OCI-LY3 (cell line): ENCODE measurements around the gene STAM2.
"Not testable (repeated sequence)": the region's sequence is repeated elsewhere in the genome, so short reads cannot be mapped to it uniquely, and the experiment has no call there.

ENCODE experiments used
- H2AFZ ChIP-seq: fragments of 200-600, 300-600 bp; shearing (Covaris generic); 2 replicates; pipeline ENCODE4 v1.6.0; 2014; ENCODE audit warnings: antibody characterized with exemption, low read depth, low read length
- H3K27ac ChIP-seq: fragments of 200-600, 300-600 bp; sonication (generic); 2 replicates; pipeline ENCODE4 v1.5.1; 2014; ENCODE audit warnings: mild to moderate bottlenecking, low read length, moderate library complexity, mixed read lengths
- H3K27me3 ChIP-seq: fragments of 200-600, 300-600 bp; sonication (generic); 2 replicates; pipeline ENCODE4 v1.6.1; 2014; ENCODE audit warnings: low read depth, low read length, mixed read lengths
- H3K36me3 ChIP-seq: fragments of 200-600, 300-600 bp; sonication (generic); replicated peaks from 2 replicates; pipeline ENCODE3; 2014; ENCODE audit warnings: low read depth, low read length, mixed read lengths
- H3K4me1 ChIP-seq: fragments of 300-600, 200-600 bp; sonication (generic); 2 replicates; pipeline ENCODE4 v1.6.1; 2014; ENCODE audit warnings: low read length, mixed read lengths
- H3K4me2 ChIP-seq: fragments of 200-600, 300-600 bp; sonication (generic); 2 replicates; pipeline ENCODE4 v1.6.1; 2014; ENCODE audit warnings: low read length, mixed read lengths
- H3K4me3 ChIP-seq: fragments of 300-600, 200-600 bp; sonication (generic); 2 replicates; pipeline ENCODE4 v1.5.1; 2014; ENCODE audit warnings: antibody characterized with exemption, mild to moderate bottlenecking, low read length, moderate library complexity
- H3K79me2 ChIP-seq: fragments of 300-600, 200-600 bp; shearing (Covaris generic); 2 replicates; pipeline ENCODE4 v1.6.1; 2014; ENCODE audit warnings: mild to moderate bottlenecking, low read length, mixed read lengths
- H3K9ac ChIP-seq: fragments of 300-600, 200-600 bp; shearing (Covaris generic); 2 replicates; pipeline ENCODE4 v1.6.0; 2014; ENCODE audit warnings: mild to moderate bottlenecking, low read length, moderate library complexity
- H3K9me3 ChIP-seq: fragments of 200-600, 300-600 bp; shearing (Covaris generic); 2 replicates; pipeline ENCODE4 v1.6.1; 2014; ENCODE audit warnings: low read length, mixed read lengths; ENCODE audit not compliant: insufficient read depth
- H4K20me1 ChIP-seq: fragments of 200-600, 300-600 bp; sonication (generic); 2 replicates; pipeline ENCODE4 v1.6.1; 2016; ENCODE audit warnings: low read length, mixed read lengths; ENCODE audit not compliant: insufficient read depth
- CTCF ChIP-seq: fragments of 200-600, 300-600 bp; sonication (generic); IDR thresholded peaks from 2 replicates; pipeline ENCODE4 v1.5.1; 2014; ENCODE audit warnings: antibody characterized with exemption, low read length, low read depth
- EZH2phosphoT487 ChIP-seq: fragments of 200-600 bp; shearing (Covaris generic); IDR thresholded peaks from 2 replicates; pipeline ENCODE4 v1.6.1; 2018; ENCODE audit warnings: antibody characterized with exemption, mixed run types, low read depth

STAM2 gene

GRCh38 chr2:152183401-152184073 is 8.0 kb upstream of the STAM2 start:
- TF ChIP-seq EZH2phosphoT487 (no peak), CTCF (no peak)
- no peak overlapping the region for H3K27ac ChIP-seq
- H3K27me3 ChIP-seq: no peaks in the 10 kb centered on the region
- no peaks in the 10 kb centered on the region for H4K20me1 ChIP-seq
- H2AFZ ChIP-seq: no peak overlapping the region
- no peaks in the 10 kb centered on the region for H3K9me3 ChIP-seq
- H3K4me2 ChIP-seq: no peak overlapping the region
- H3K36me3 ChIP-seq: no peaks in the 10 kb centered on the region
- H3K4me1 ChIP-seq: no peaks in the 10 kb centered on the region
- no peaks in the 10 kb centered on the region for H3K79me2 ChIP-seq
- H3K9ac ChIP-seq: no peak overlapping the region
- no peak overlapping the region for H3K4me3 ChIP-seq

- peaks cover 18% of the 10 kb centered on the region for H3K79me2 ChIP-seq
- H3K4me3 ChIP-seq: not testable (repeated sequence)
Observed at GRCh38 chr2:152177667-152178066, 2.1 kb upstream of the STAM2 start.

GRCh38 chr2:152176113-152176714 is 651 bp upstream of the STAM2 start:
- peak overlapping the region; percentile 69 for H3K9ac ChIP-seq
- peak overlapping the region; percentile 94 for H2AFZ ChIP-seq
- TF ChIP-seq CTCF: no peak
- TF ChIP-seq EZH2phosphoT487: no peak
- no peaks in the 10 kb centered on the region for H4K20me1 ChIP-seq
- peak overlapping the region; percentile 60 for H3K27ac ChIP-seq
- peak overlapping the region; percentile 91 for H3K4me3 ChIP-seq
- no peaks in the 10 kb centered on the region for H3K27me3 ChIP-seq
- H3K9me3 ChIP-seq: no peaks in the 10 kb centered on the region
- peak overlapping the region; percentile 80 for H3K4me2 ChIP-seq
- peaks cover 28% of the 10 kb centered on the region for H3K79me2 ChIP-seq
- peaks cover 22% of the 10 kb centered on the region for H3K4me1 ChIP-seq
- H3K36me3 ChIP-seq: no peaks in the 10 kb centered on the region

More at GRCh38 chr2:152177667-152178066, 2.1 kb upstream of the STAM2 start:
- not testable (repeated sequence) for H3K27me3 ChIP-seq, H3K9me3 ChIP-seq, H3K36me3 ChIP-seq, H2AFZ ChIP-seq, H3K27ac ChIP-seq, H3K9ac ChIP-seq, H3K4me2 ChIP-seq, H4K20me1 ChIP-seq
- peaks cover 16% of the 10 kb centered on the region for H3K4me1 ChIP-seq

- Histone ChIP-seq H3K9me3 (no peaks in the 10 kb centered on the region), H3K9ac (peak overlapping the region; percentile 83), H3K4me2 (peak overlapping the region; percentile 87), H3K4me3 (peak overlapping the region; percentile 91), H3K36me3 (no peaks in the 10 kb centered on the region), H3K27me3 (no peaks in the 10 kb centered on the region), H4K20me1 (no peaks in the 10 kb centered on the region), H3K79me2 (peaks cover 33% of the 10 kb centered on the region), H3K4me1 (peaks cover 22% of the 10 kb centered on the region), H2AFZ (peak overlapping the region; percentile 85), H3K27ac (peak overlapping the region; percentile 79)
- no peak for TF ChIP-seq CTCF
- no peak for TF ChIP-seq EZH2phosphoT487
Observed at GRCh38 chr2:152175012-152175367, 573 bp downstream of the STAM2 start.
